HCT116 (cell line): Measurements from ENCODE around the gene NDRG3. TPM values are rescaled to one million over a fixed set of nuclear protein-coding genes. Genes with fewer than 3 reads are reported as not detected.

ENCODE experiments used
- ATAC-seq: fragments of 200-7000 bp; cut with Tn5 transposase; 2 replicates; pipeline ENCODE4 v1.9.1; 2020; ENCODE audit warnings: mild to moderate bottlenecking, moderate library complexity
- BruUV-seq: library from RNA; stranded (reverse); fragments of 400-500 nt; replicated peaks from 2 replicates; lab custom pipeline; 2021; lab: Mats Ljungman, UMichigan
- CTCF ChIA-PET: fragments of 300-600 bp; sonication (Branson Sonifier 250); formaldehyde crosslinking; loops from one replicate; lab custom pipeline; 2021; ENCODE audit warnings: antibody characterized with exemption; lab: Charles Lee
- POLR2A ChIA-PET: fragments of 300-600, 350-600 bp; sonication (Branson Sonifier 250); formaldehyde crosslinking; loops from one replicate; lab custom pipeline; 2021; ENCODE audit warnings: antibody characterized with exemption; lab: Charles Lee
- RAD21 ChIA-PET, 2 experiments: fragments of 300-600 bp; sonication (Branson Sonifier 250); formaldehyde crosslinking; loops; one replicate each; lab custom pipeline; 2023; ENCODE audit warnings: low total read pairs in 2 of 2; ENCODE audit not compliant: uncharacterized antibody in 2 of 2, unreplicated experiment in 2 of 2, low non-redundant PET in 1 of 2; lab: Charles Lee
- DNase-seq: peaks from one replicate; pipeline ENCODE4 v3.0.0-alpha.2; 2010; ENCODE audit warnings: low read depth, low spot score
- H2AFZ ChIP-seq: fragments of 200-600 bp; shearing (Covaris generic), sonication (generic); 2 replicates; pipeline ENCODE4 v1.6.1; 2017; ENCODE audit warnings: low read depth, mixed run types, mixed read lengths, antibody characterized with exemption, low read length; ENCODE audit not compliant: poor library complexity, severe bottlenecking
- H3K27ac ChIP-seq: 2 replicates; pipeline ENCODE4 v1.5.1; 2012; ENCODE audit warnings: low read depth, low read length
- H3K27me3 ChIP-seq: fragments of 200-600 bp; sonication (generic); 2 replicates; pipeline ENCODE4 v1.6.1; 2016; ENCODE audit warnings: mixed run types, low read length, mixed read lengths; ENCODE audit not compliant: insufficient read depth
- H3K36me3 ChIP-seq, 2 experiments: fragments of 200-500 bp in 1 of 2; fragments of 200-600 bp in 1 of 2; sonication (Bioruptor generic) in 1 of 2; sonication (generic) in 1 of 2; 2 replicates each; pipeline versions ENCODE4 v1.5.1 to v1.6.1; 2014 to 2016; ENCODE audit warnings: low read length in 2 of 2, inconsistent platforms in 1 of 2, mixed read lengths in 1 of 2, mixed run types in 1 of 2; ENCODE audit not compliant: insufficient read depth in 2 of 2, control insufficient read depth in 1 of 2
- H3K4me1 ChIP-seq, 2 experiments: fragments of 200-600 bp in 1 of 2; sonication (generic) in 1 of 2; 2 replicates each; pipeline versions ENCODE4 v1.5.1 to v1.6.1; 2012 to 2017; ENCODE audit warnings: low read length in 2 of 2, inconsistent platforms in 1 of 2, mild to moderate bottlenecking in 1 of 2, mixed read lengths in 1 of 2, mixed run types in 1 of 2, moderate library complexity in 1 of 2; ENCODE audit not compliant: insufficient read depth in 2 of 2, control insufficient read depth in 1 of 2
- H3K4me2 ChIP-seq: fragments of 200-600 bp; sonication (generic); 2 replicates; pipeline ENCODE4 v1.6.1; 2017; ENCODE audit warnings: mixed run types, low read length, mixed read lengths
- H3K4me3 ChIP-seq, 2 experiments: fragments of 200-600 bp in 1 of 2; sonication (generic) in 1 of 2; replicated peaks in 1 of 2; 2 replicates each; pipeline ENCODE4 v1.5.1; 2011 to 2016; ENCODE audit warnings: low read length in 2 of 2, control low read depth in 1 of 2, low read depth in 1 of 2, mild to moderate bottlenecking in 1 of 2, mixed read lengths in 1 of 2, mixed run types in 1 of 2
- H3K79me2 ChIP-seq: fragments of 200-600 bp; sonication (generic); 2 replicates; pipeline ENCODE4 v1.6.1; 2017; ENCODE audit warnings: mild to moderate bottlenecking, mixed run types, low read length, moderate library complexity, mixed read lengths; ENCODE audit not compliant: insufficient read depth
- H3K9ac ChIP-seq: fragments of 200-600 bp; sonication (generic); 2 replicates; pipeline ENCODE4 v1.6.1; 2016; ENCODE audit warnings: low read length, mixed read lengths
- H3K9me2 ChIP-seq: fragments of 200-600 bp; sonication (generic), shearing (Covaris generic); 2 replicates; pipeline ENCODE4 v1.6.1; 2017; ENCODE audit warnings: mixed run types, mild to moderate bottlenecking, moderate library complexity; ENCODE audit not compliant: insufficient read depth
- H3K9me3 ChIP-seq, 2 experiments: fragments of 200-500 bp in 1 of 2; fragments of 200-600 bp in 1 of 2; sonication (Bioruptor generic) in 1 of 2; sonication (generic) in 1 of 2; 2 replicates each; pipeline ENCODE4 v1.6.1; 2014 to 2017; ENCODE audit warnings: low read length in 2 of 2, mixed read lengths in 2 of 2, inconsistent platforms in 1 of 2, low read depth in 1 of 2, mild to moderate bottlenecking in 1 of 2, mixed run types in 1 of 2, moderate library complexity in 1 of 2; ENCODE audit not compliant: control insufficient read depth in 1 of 2, insufficient read depth in 1 of 2
- H4K20me1 ChIP-seq: fragments of 200-600 bp; sonication (generic), shearing (Covaris generic); 2 replicates; pipeline ENCODE4 v1.6.1; 2017; ENCODE audit warnings: mixed run types, mild to moderate bottlenecking, moderate library complexity; ENCODE audit not compliant: insufficient read depth
- POLR2A ChIP-seq: IDR thresholded peaks from 2 replicates; pipeline ENCODE4 v1.7.0; 2011; ENCODE audit warnings: borderline replicate concordance; ENCODE audit not compliant: insufficient read depth, insufficient read length; ENCODE audit errors: extremely low read depth
- RAD21 ChIP-seq: IDR thresholded peaks from 2 replicates; pipeline ENCODE4 v1.6.1; 2012; ENCODE audit warnings: low read depth, mild to moderate bottlenecking
- SIN3A ChIP-seq: IDR thresholded peaks from 2 replicates; pipeline ENCODE4 v1.6.1; 2012; ENCODE audit warnings: low read depth
- intact Hi-C: fragments of 100-400 bp; cut with micrococcal nuclease; formaldehyde crosslinking; loops from 2 replicates; pipeline ENCODE4 v1.10.0; 2022
- total RNA-seq: library from RNA; stranded (reverse); gene quantifications from one replicate; pipeline ENCODE4 v1.2.1, GENCODE V29; 2021; ENCODE audit not compliant: unreplicated experiment
- TF ChIP-seq, protein P1 (sequence below), 3 experiments: fragments of 200-600 bp in 1 of 3; sonication (generic) in 1 of 3; IDR thresholded peaks in 2 of 3; conservative IDR thresholded peaks in 1 of 3; 2 replicates each; pipeline ENCODE4 v1.5.1; 2012 to 2017; ENCODE audit warnings: low read depth in 2 of 3, low read length in 2 of 3, antibody characterized with exemption in 1 of 3, borderline replicate concordance in 1 of 3, control low read depth in 1 of 3, mild to moderate bottlenecking in 1 of 3, mixed read lengths in 1 of 3, mixed run types in 1 of 3, moderate library complexity in 1 of 3; ENCODE audit not compliant: insufficient read depth in 1 of 3
- TF ChIP-seq, protein P2 (sequence below): IDR thresholded peaks from 2 replicates; pipeline ENCODE4 v1.6.1; 2012
- TF ChIP-seq, protein P3 (sequence below): IDR thresholded peaks from 2 replicates; pipeline ENCODE4 v1.6.1; 2011; ENCODE audit warnings: mild to moderate bottlenecking, low read length, moderate library complexity; ENCODE audit not compliant: insufficient replicate concordance; ENCODE audit errors: extremely low read depth

NDRG3 gene
- total RNA-seq, 1 experiment from 2014 or later = 29.3 TPM

- BruUV-seq = no TSS peak
- Histone ChIP-seq H4K20me1 (no peaks in the 10 kb centered on the region), H3K27me3 (no peaks in the 10 kb centered on the region), H3K79me2 (no peaks in the 10 kb centered on the region), H3K9me3 (no peaks in the 10 kb centered on the region), H3K9ac (no peak overlapping the region), H3K36me3 (peaks cover 23 to 35% of the 10 kb centered on the region in 2 experiments), H3K4me3 (no peak overlapping the region), H3K9me2 (no peaks in the 10 kb centered on the region), H3K27ac (no peak overlapping the region), H3K4me2 (no peak overlapping the region), H2AFZ (no peak overlapping the region), H3K4me1 (peaks cover 0 to 5% of the 10 kb centered on the region in 2 experiments; a peak in 1 of 4 replicates)
- TF ChIP-seq, protein P1, sequence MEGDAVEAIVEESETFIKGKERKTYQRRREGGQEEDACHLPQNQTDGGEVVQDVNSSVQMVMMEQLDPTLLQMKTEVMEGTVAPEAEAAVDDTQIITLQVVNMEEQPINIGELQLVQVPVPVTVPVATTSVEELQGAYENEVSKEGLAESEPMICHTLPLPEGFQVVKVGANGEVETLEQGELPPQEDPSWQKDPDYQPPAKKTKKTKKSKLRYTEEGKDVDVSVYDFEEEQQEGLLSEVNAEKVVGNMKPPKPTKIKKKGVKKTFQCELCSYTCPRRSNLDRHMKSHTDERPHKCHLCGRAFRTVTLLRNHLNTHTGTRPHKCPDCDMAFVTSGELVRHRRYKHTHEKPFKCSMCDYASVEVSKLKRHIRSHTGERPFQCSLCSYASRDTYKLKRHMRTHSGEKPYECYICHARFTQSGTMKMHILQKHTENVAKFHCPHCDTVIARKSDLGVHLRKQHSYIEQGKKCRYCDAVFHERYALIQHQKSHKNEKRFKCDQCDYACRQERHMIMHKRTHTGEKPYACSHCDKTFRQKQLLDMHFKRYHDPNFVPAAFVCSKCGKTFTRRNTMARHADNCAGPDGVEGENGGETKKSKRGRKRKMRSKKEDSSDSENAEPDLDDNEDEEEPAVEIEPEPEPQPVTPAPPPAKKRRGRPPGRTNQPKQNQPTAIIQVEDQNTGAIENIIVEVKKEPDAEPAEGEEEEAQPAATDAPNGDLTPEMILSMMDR (IDR thresholded peaks at IDR 0.05 in 2 of 3, conservative IDR thresholded peaks at IDR 0.05 in 1 of 3; ENCODE audit: borderline replicate concordance in 1 of 3, insufficient read depth in 1 of 3, low read depth in 2 of 3, low read length in 2 of 3) = peak; percentile 69 to 76 (median 74)
- TF ChIP-seq POLR2A (no peak), RAD21 (peak; percentile 71)
- DNase-seq = peak; percentile 37
- ChIA-PET RAD21 (interaction anchor here in 1 of 2 experiments (0.6 kb wide), 1 partner anchor 88 kb away, joined by 3 read pairs; no protein-coding TSS in a partner anchor), CTCF (interaction anchor here (0.7 to 2.2 kb wide), 13 partner anchors 9 to 198 kb away, joined by 3 to 13 read pairs (median 4); partner anchors contain the start of genes DSN1, NDRG3 and RAB5IF), POLR2A (interaction anchor here (0.6 to 1.2 kb wide), 4 partner anchors 9 to 151 kb away, joined by 3 to 4 read pairs (median 3); partner anchors contain the start of genes DSN1 and NDRG3)
- peak; percentile 95 for ATAC-seq
- intact Hi-C loops = loop anchor here (1.0 kb wide), 1 partner anchor 142 kb away; no protein-coding TSS in a partner anchor
Observed at GRCh38 chr20:36754656-36755222, 8.8 kb upstream of the NDRG3 start.

- Histone ChIP-seq H3K79me2 (no peaks in the 10 kb centered on the region), H3K9ac (no peak overlapping the region), H3K4me3 (no peak overlapping the region), H3K36me3 (peaks cover 23 to 26% of the 10 kb centered on the region in 2 experiments), H3K9me2 (no peaks in the 10 kb centered on the region), H3K27ac (no peak overlapping the region), H3K9me3 (no peaks in the 10 kb centered on the region), H4K20me1 (no peaks in the 10 kb centered on the region), H3K27me3 (no peaks in the 10 kb centered on the region), H3K4me2 (no peak overlapping the region), H3K4me1 (peaks cover 0 to 5% of the 10 kb centered on the region in 2 experiments; a peak in 1 of 4 replicates), H2AFZ (no peak overlapping the region)
- ATAC-seq (no peak), DNase-seq (no peak)
- intact Hi-C loops = no loop called here
- POLR2A ChIA-PET = interaction anchor here (0.7 kb wide), 1 partner anchor 18 kb away, joined by 3 read pairs; no protein-coding TSS in a partner anchor
- no TSS peak for BruUV-seq
- CTCF ChIA-PET = no interaction called here
- RAD21 ChIA-PET = no interaction called here
- TF ChIP-seq POLR2A (no peak), SIN3A (no peak)
- TF ChIP-seq, protein P2, sequence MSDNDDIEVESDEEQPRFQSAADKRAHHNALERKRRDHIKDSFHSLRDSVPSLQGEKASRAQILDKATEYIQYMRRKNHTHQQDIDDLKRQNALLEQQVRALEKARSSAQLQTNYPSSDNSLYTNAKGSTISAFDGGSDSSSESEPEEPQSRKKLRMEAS = no peak
- TF ChIP-seq, protein P3, sequence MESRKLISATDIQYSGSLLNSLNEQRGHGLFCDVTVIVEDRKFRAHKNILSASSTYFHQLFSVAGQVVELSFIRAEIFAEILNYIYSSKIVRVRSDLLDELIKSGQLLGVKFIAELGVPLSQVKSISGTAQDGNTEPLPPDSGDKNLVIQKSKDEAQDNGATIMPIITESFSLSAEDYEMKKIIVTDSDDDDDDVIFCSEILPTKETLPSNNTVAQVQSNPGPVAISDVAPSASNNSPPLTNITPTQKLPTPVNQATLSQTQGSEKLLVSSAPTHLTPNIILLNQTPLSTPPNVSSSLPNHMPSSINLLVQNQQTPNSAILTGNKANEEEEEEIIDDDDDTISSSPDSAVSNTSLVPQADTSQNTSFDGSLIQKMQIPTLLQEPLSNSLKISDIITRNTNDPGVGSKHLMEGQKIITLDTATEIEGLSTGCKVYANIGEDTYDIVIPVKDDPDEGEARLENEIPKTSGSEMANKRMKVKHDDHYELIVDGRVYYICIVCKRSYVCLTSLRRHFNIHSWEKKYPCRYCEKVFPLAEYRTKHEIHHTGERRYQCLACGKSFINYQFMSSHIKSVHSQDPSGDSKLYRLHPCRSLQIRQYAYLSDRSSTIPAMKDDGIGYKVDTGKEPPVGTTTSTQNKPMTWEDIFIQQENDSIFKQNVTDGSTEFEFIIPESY = no peak
Observed at GRCh38 chr20:36752582-36752981, 6.7 kb upstream of the NDRG3 start.
